ENCODE results near the gene IDH3A. TPM values are rescaled to one million over a fixed set of nuclear protein-coding genes. Genes with fewer than 3 reads are reported as not detected.

IDH3A gene
- total RNA-seq, 1 donor from 2014 or later, result 78.3 TPM

- TF ChIP-seq CTCF (IDR thresholded peaks at IDR 0.05), result no peak
- no peak for ATAC-seq
- Histone ChIP-seq H3K27me3 (ENCODE audit: low read depth) (no peaks in the 10 kb centered on the region), H3K4me3 (no peak overlapping the region), H3K36me3 (peaks cover 84% of the 10 kb centered on the region), H3K4me1 (peaks cover 15% of the 10 kb centered on the region), H3K9me3 (no peaks in the 10 kb centered on the region), H3K27ac (no peak overlapping the region)
- intact Hi-C loops (cut with DNase I), result no loop called here
- no peak for DNase-seq
These were observed 10.2 kb downstream of the IDH3A start for GRCh38 chr15:78159395-78159794.

- intact Hi-C loops (cut with DNase I), result no loop called here
- ATAC-seq, result no peak
- Histone ChIP-seq H3K4me1 (no peaks in the 10 kb centered on the region), H3K36me3 (peaks cover 99% of the 10 kb centered on the region), H3K4me3 (no peak overlapping the region), H3K27ac (no peak overlapping the region), H3K9me3 (no peaks in the 10 kb centered on the region), H3K27me3 (ENCODE audit: low read depth) (no peaks in the 10 kb centered on the region)
- DNase-seq, result no peak
- TF ChIP-seq CTCF (IDR thresholded peaks at IDR 0.05), result no peak
These were observed 12.9 kb downstream of the IDH3A start for GRCh38 chr15:78162038-78162437.

GRCh38 chr15:78164010-78164409 lies 14.8 kb downstream of the IDH3A start:
- no peak for DNase-seq
- H3K36me3 ChIP-seq, result peaks cover 100% of the 10 kb centered on the region
- H3K4me1 ChIP-seq, result no peaks in the 10 kb centered on the region
- no peak for TF ChIP-seq CTCF (IDR thresholded peaks at IDR 0.05)
- H3K4me3 ChIP-seq, result no peak overlapping the region
- no peaks in the 10 kb centered on the region for H3K9me3 ChIP-seq
- ATAC-seq, result no peak
- H3K27me3 ChIP-seq (ENCODE audit: low read depth), result no peaks in the 10 kb centered on the region
- intact Hi-C loops (cut with DNase I), result no loop called here
- no peak overlapping the region for H3K27ac ChIP-seq

- H3K4me1 ChIP-seq, result no peaks in the 10 kb centered on the region
- peaks cover 100% of the 10 kb centered on the region for H3K36me3 ChIP-seq
- intact Hi-C loops (cut with DNase I), result no loop called here
- no peak for TF ChIP-seq CTCF (IDR thresholded peaks at IDR 0.05)
- H3K9me3 ChIP-seq, result no peaks in the 10 kb centered on the region
- ATAC-seq (no peak), DNase-seq (no peak)
- H3K4me3 ChIP-seq, result no peak overlapping the region
- H3K27ac ChIP-seq, result no peak overlapping the region
- H3K27me3 ChIP-seq (ENCODE audit: low read depth), result no peaks in the 10 kb centered on the region
These were observed 18.2 kb downstream of the IDH3A start for GRCh38 chr15:78167227-78167888.

GRCh38 chr15:78168608-78169007 lies 19.4 kb downstream of the IDH3A start:
- intact Hi-C loops (cut with DNase I), result no loop called here
- Histone ChIP-seq H3K4me1 (no peaks in the 10 kb centered on the region), H3K9me3 (no peaks in the 10 kb centered on the region), H3K4me3 (no peak overlapping the region), H3K27ac (no peak overlapping the region), H3K27me3 (ENCODE audit: low read depth) (no peaks in the 10 kb centered on the region), H3K36me3 (peaks cover 92% of the 10 kb centered on the region)
- no peak for ATAC-seq
- no peak for TF ChIP-seq CTCF (IDR thresholded peaks at IDR 0.05)
- no peak for DNase-seq
